Measurements from ENCODE around the gene CDC42EP3.

DNA sequence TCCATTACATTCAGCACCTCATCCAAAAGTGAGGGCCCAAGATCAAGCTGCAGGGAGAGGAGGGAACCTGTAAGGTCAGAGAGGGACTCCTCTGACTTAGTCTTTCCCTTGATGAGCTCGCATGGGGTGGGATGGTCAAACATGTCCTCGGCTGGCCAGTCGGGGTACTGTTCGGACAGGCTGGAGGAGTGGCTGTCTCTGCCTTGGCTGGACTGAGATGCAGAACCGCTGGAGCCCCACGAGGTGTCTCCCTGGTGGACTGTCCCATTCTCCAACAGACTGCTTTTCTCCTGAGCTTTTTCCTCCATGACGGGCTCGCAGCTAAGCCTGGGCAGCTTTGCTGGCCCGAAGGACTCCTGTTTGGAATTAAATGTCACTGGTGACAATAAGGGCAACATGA, 25.6 kb downstream of the CDC42EP3 start:
- TF ChIP-seq POLR2A (IDR thresholded peaks at IDR 0.05): no peak
- TF ChIP-seq, protein P1, sequence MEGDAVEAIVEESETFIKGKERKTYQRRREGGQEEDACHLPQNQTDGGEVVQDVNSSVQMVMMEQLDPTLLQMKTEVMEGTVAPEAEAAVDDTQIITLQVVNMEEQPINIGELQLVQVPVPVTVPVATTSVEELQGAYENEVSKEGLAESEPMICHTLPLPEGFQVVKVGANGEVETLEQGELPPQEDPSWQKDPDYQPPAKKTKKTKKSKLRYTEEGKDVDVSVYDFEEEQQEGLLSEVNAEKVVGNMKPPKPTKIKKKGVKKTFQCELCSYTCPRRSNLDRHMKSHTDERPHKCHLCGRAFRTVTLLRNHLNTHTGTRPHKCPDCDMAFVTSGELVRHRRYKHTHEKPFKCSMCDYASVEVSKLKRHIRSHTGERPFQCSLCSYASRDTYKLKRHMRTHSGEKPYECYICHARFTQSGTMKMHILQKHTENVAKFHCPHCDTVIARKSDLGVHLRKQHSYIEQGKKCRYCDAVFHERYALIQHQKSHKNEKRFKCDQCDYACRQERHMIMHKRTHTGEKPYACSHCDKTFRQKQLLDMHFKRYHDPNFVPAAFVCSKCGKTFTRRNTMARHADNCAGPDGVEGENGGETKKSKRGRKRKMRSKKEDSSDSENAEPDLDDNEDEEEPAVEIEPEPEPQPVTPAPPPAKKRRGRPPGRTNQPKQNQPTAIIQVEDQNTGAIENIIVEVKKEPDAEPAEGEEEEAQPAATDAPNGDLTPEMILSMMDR (IDR thresholded peaks at IDR 0.05): no peak

Measured in esophagus squamous epithelium (tissue), 4 donors.